IPS-NIHi7 (cell line): Measurements from ENCODE around the gene FAM184B.

Experiments
- DNase-seq: peaks from one replicate; pipeline ENCODE4 v3.0.0; 2012; ENCODE audit warnings: mixed read lengths; ENCODE audit errors: extremely low spot score

The FAM184B gene

DNA sequence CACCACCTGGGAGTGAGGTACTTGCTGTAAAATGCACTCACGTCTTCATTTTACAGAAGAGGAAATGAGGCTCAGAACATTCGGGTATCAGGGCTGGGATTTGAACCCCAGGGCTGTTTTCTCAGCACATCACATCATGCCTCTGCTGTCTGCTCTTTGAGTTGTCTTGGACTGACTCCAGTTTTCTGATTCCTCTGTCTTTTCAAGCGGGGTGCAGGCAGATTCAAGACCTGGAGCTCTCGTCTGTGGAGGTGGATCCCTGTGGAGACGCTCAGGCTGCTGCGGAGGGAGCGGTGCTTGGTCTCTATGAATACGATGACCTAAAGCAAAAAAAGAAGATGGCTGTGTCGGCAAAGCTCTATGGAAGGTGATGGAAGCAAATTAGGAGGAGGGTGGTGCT, 198.1 kb downstream of the FAM184B start:
- no peak for DNase-seq

DNA sequence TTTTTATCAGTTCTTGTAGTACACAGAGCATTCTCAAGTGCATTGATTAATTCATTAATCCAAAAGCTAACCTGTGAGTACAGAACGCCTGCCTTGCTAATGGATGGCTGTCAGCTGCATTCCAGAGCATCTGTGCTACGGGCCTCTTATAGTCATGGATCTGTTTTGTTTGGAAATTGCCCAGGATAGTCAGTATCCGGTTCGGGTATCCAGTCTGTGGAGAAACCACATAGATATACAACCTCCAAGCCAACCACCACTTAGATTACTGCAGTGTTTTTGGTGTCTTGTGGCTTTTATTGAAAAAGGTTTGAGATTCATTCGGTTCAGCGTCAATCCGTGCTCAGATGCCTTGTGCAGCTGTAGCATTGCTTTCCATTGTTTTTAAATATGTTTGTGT, 200.5 kb downstream of the FAM184B start:
- DNase-seq, result no peak
